Choroid plexus epithelial cell (primary cell): ENCODE results near the gene GUK1.
A peak's percentile ranks its signal among the peaks of the same experiment; 100 is the strongest.

Experiments
- DNase-seq: peaks from one replicate; pipeline ENCODE4 v3.0.0-alpha.2; 2010; ENCODE audit warnings: low read depth
- H3K4me3 ChIP-seq: 2 replicates; pipeline ENCODE4 v1.5.1; 2011; ENCODE audit warnings: low read depth, mild to moderate bottlenecking, control low read depth, low read length, moderate library complexity
- TF ChIP-seq, protein P1 (sequence below): conservative IDR thresholded peaks from 2 replicates; pipeline ENCODE4 v1.5.1; 2011; ENCODE audit warnings: low read depth, mild to moderate bottlenecking, control low read depth, inconsistent platforms, low read length, moderate library complexity

GUK1 gene

DNA sequence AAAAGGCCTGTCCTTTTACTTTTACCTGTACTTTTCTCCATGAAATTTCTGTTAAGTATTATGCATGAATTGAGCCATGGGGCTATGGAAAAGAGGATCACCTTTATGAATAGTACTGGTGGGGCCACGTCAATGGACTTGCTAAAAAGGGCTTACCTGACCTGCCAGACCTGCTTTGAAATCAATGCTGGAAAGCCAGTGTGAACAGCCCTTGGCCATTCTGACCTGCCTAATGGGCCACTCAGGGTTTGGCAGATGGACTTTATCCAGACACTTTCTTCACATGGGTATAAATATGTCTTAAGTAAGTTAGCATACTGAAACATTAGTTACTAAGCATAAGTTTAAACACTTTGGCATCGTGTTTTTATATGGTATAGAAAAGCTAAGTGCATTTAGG lies 8.3 kb upstream of the GUK1 start:
- TF ChIP-seq, protein P1, sequence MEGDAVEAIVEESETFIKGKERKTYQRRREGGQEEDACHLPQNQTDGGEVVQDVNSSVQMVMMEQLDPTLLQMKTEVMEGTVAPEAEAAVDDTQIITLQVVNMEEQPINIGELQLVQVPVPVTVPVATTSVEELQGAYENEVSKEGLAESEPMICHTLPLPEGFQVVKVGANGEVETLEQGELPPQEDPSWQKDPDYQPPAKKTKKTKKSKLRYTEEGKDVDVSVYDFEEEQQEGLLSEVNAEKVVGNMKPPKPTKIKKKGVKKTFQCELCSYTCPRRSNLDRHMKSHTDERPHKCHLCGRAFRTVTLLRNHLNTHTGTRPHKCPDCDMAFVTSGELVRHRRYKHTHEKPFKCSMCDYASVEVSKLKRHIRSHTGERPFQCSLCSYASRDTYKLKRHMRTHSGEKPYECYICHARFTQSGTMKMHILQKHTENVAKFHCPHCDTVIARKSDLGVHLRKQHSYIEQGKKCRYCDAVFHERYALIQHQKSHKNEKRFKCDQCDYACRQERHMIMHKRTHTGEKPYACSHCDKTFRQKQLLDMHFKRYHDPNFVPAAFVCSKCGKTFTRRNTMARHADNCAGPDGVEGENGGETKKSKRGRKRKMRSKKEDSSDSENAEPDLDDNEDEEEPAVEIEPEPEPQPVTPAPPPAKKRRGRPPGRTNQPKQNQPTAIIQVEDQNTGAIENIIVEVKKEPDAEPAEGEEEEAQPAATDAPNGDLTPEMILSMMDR: no peak
- no peak overlapping the region for H3K4me3 ChIP-seq
- no peak for DNase-seq

DNA sequence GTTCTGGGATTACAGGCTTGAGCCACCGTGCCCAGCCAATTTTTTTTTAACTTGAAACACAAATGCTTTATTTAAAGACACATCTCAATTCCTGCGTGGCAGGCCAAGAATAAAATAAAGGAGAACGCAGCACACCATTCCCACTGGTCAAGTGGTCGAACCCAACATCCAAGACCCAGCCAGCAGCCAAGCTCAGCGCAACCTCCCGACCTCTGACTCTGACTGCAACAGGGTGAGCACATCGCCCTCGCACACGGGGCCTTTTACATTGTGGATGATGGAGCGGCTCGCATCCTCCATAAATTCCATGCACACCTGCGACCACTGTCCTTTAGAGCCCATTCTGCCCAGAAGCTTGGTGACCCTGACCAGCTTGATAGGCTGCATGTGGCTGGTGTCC lies 5.5 kb upstream of the GUK1 start:
- TF ChIP-seq, protein P1: no peak
- no peak for DNase-seq
- no peak overlapping the region for H3K4me3 ChIP-seq

DNA sequence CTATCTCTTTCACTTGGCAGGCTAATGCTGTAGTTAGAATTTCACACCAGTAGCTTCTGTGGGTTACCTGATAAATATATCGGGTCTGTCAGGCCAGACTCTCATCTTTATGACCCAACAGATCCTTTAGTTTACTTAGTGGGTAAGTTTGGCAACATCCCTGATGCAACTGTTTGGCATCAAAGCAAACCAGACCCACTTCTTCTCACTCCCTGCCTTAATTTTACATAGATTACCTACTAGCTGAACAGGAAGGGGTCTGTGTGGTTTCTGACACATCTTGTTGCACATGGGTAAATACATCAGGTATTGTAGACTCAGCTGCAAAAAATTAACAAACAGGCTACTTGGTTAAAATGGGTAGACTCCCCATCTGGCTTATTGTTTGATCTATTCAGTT lies 3.2 kb upstream of the GUK1 start:
- no peak overlapping the region for H3K4me3 ChIP-seq
- TF ChIP-seq, protein P1: no peak
- DNase-seq: no peak

DNA sequence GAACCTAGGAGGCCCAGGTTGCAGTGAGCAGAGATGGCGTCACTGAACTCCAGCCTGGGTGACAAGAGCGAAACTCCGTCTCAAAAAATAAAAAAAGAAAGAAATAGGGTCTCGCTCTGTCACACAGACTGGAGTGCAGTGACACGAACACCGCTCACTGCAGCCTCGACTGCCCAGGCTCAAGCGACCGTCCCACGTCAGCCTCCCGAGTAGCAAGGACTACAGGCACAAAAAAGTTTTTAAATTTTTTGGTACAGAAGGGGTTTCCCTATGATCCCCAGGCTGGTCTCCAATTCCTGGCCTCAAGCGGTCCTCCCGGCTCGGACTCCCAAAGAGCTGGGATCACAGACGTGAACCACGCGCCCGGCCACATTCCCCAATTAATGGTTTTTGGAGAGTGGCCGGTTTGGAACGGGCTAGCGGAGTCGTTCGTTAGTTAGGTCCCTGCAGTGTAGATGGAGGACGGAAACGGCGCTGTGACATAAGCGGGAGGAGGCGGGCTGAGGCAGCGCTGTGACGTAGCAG lies 611 bp upstream of the GUK1 start:
- H3K4me3 ChIP-seq: peak overlapping the region; percentile 98
- TF ChIP-seq, protein P1: no peak
- no peak for DNase-seq

DNA sequence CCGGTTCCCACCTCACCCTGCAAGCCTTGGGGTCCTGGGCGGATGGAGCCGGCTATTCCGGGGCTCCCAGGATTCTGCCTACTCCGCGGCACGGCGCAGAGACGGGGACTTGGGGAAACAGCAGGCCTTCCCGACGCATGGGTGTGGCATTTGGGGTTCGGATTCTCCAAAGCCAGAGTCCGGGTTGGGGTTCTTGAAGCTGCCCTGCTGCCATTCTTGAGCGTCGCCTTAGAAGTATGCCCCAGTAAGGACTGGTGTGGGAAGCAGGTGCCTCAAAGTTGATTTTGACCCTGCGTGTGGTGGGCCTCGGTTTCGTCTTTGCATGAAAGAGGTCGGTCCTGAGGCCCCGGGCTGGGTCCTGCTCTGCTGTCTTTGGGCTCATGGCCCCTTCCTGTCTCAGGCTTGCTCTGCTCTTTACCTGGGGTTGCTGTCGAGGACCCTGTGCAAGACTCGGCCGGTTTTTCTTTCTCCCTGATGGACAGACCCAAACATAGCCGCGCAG lies 696 bp downstream of the GUK1 start:
- H3K4me3 ChIP-seq: peak overlapping the region; percentile 98

DNA sequence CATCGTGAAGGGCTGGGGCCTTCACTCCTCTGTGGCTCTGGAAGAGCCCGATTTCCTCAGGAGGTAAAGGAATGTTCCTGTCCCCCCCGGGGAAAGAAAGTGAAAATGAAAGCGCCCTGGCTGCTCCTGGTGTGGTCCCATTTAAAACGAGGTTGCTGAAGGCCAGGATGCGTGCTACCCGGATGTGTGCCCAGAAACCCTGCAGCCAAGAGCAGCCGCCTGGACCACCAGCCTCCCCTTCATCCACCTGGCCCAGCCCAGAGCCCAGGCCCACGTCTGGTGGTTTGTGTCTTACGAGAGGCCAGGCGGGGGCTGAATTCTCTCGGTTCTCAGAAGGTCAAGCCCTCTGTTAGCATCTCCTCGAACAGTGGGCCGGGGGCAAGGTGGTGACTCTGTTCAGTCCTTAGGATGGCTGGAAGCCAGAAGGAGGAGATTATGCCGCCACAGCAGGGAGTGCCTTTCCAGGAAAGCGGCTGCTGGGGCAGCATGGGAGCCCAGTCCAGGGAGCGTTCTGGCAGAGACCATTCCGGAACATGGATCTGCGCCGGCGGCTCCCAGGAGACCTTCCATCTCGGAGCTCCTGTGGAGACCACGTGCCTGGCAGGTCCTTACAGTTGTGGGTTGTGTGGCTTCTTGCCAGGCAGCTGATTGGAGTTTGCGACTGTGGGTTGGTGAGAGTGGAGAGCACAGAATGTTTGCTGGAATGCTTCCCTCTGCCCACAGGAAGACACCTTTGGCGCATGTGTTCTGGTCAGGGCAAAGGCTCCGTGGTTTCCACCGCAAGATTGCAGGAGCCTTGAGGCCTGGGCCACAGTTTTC lies 1.4 kb downstream of the GUK1 start:
- TF ChIP-seq, protein P1: no peak
- peak overlapping the region; percentile 98 for H3K4me3 ChIP-seq
- peak; percentile 87 for DNase-seq

More for the DNA sequence above, 696 bp downstream of the GUK1 start:
- DNase-seq: peak; percentile 13
- TF ChIP-seq, protein P1: no peak
